Uterus (tissue), 2 donors: ENCODE results near the gene SOS2.

Source experiments
- CTCF ChIP-seq, 4 experiments: fragments of 200-600 bp in 2 of 4; fragments of 450-650 bp in 2 of 4; sonication (generic) in 2 of 4; IDR thresholded peaks; one replicate each; pipeline ENCODE4 v1.5.1; 2016 to 2019; ENCODE audit warnings: antibody characterized with exemption in 4 of 4, mild to moderate bottlenecking in 2 of 4, moderate library complexity in 1 of 4
- POLR2A ChIP-seq, 2 donors: fragments of 450-650 bp; IDR thresholded peaks; one replicate each; pipeline ENCODE4 v1.6.1; 2016; ENCODE audit warnings: antibody characterized with exemption in 2 of 2, mild to moderate bottlenecking in 1 of 2, moderate library complexity in 1 of 2

DNA sequence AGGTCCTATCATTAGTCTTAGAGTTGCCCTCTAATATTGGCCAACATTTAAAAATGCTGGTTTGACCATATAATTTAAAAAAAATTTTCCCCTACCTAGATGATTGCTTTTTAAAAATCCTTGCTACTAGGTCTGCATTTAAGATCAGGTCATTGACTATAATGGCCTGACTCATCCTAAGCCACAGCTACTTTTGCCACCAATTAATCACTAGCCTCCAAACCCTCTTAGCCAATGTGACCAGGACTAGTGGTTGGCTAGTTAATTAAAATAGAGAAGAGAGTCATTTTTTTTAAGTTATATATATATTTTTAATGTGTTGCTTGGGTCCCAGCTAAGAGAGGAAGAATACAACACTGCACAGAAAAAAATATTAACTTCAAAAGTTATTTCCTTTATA is 57.5 kb downstream of the SOS2 start:
- TF ChIP-seq CTCF (IDR thresholded peaks at IDR 0.05) (no peak), POLR2A (IDR thresholded peaks at IDR 0.05) (no peak)
